ENCODE measurements around the gene MEMO1.

DNA sequence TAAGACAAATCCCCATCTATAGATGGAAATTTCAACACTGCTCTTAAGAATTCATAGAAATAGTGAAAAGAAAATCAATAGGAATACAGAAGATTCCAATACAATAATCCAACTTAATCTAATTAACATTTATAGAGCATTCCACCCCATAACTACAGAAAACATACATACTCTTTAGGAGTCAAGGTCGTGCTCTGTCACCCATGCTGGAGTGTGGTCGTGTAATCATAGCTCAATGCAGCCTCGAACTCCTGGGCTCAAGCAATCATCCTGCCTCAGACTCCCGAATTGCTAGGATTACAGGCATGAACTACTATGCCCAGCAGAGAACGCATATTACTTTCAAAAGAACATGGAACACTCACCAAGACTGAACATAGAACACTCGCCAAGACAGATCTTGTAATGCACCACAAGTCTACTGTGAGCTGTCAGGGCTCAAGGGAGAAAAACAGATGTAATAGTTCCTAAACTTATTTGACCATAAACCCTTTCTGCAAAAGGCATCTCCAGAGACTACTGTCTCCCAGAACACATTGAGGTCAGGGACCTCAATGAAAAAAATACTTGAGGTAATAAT is 14.1 kb downstream of the MEMO1 start:
- TF ChIP-seq, protein P1, sequence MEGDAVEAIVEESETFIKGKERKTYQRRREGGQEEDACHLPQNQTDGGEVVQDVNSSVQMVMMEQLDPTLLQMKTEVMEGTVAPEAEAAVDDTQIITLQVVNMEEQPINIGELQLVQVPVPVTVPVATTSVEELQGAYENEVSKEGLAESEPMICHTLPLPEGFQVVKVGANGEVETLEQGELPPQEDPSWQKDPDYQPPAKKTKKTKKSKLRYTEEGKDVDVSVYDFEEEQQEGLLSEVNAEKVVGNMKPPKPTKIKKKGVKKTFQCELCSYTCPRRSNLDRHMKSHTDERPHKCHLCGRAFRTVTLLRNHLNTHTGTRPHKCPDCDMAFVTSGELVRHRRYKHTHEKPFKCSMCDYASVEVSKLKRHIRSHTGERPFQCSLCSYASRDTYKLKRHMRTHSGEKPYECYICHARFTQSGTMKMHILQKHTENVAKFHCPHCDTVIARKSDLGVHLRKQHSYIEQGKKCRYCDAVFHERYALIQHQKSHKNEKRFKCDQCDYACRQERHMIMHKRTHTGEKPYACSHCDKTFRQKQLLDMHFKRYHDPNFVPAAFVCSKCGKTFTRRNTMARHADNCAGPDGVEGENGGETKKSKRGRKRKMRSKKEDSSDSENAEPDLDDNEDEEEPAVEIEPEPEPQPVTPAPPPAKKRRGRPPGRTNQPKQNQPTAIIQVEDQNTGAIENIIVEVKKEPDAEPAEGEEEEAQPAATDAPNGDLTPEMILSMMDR (IDR thresholded peaks at IDR 0.05), result no peak
- no peak for TF ChIP-seq POLR2A (IDR thresholded peaks at IDR 0.05)
